RWPE1 (cell line): ENCODE data around the gene FAM174A.

ENCODE experiments used
- CTCF ChIA-PET: fragments of 350-600 bp; sonication (Branson Sonifier 250); formaldehyde crosslinking; extraction: SDS; loops from one replicate; lab custom pipeline; 2021; lab: Yijun Ruan, JAX
- POLR2A ChIA-PET: fragments of 400-600 bp; formaldehyde crosslinking; extraction: SDS; loops from one replicate; lab custom pipeline; 2020; ENCODE audit warnings: antibody characterized with exemption; ENCODE audit not compliant: low non-redundant PET; lab: Yijun Ruan, JAX
- DNase-seq: peaks from one replicate; pipeline ENCODE4 v3.0.0; 2012; ENCODE audit warnings: low spot score
- H3K27ac ChIP-seq: fragments of 450-650 bp; 2 replicates; pipeline ENCODE4 v1.5.1; 2017
- CTCF ChIP-seq: fragments of 450-650 bp; conservative IDR thresholded peaks from 2 replicates; pipeline ENCODE4 v1.5.1; 2017; ENCODE audit warnings: low read depth, mild to moderate bottlenecking

Gene FAM174A

GRCh38 chr5:100562821-100563220, 27.6 kb downstream of the FAM174A start:
- no peak for TF ChIP-seq CTCF
- no peak for DNase-seq
- POLR2A ChIA-PET: no interaction called here
- H3K27ac ChIP-seq: no peak overlapping the region
- CTCF ChIA-PET: no interaction called here

GRCh38 chr5:100566382-100567141, 31.4 kb downstream of the FAM174A start:
- POLR2A ChIA-PET: no interaction called here

GRCh38 chr5:100574716-100575115, 39.5 kb downstream of the FAM174A start:
- ChIA-PET POLR2A (no interaction called here), CTCF (no interaction called here)
- no peak overlapping the region for H3K27ac ChIP-seq
- DNase-seq: no peak
- TF ChIP-seq CTCF: no peak

More at GRCh38 chr5:100566382-100567141, 31.4 kb downstream of the FAM174A start:
- H3K27ac ChIP-seq: no peak overlapping the region
- TF ChIP-seq CTCF: no peak
- CTCF ChIA-PET: interaction anchor here (0.6 kb wide), 1 partner anchor 1462 kb away, joined by 7 read pairs; no protein-coding TSS in a partner anchor
- DNase-seq: no peak

- no peak for DNase-seq
- ChIA-PET POLR2A (no interaction called here), CTCF (interaction anchor here (0.6 kb wide), 1 partner anchor 1471 kb away, joined by 6 read pairs; no protein-coding TSS in a partner anchor)
- H3K27ac ChIP-seq: no peak overlapping the region
- TF ChIP-seq CTCF: no peak
Measured at GRCh38 chr5:100575815-100576214, 40.6 kb downstream of the FAM174A start.

GRCh38 chr5:100576217-100576751, 41.1 kb downstream of the FAM174A start:
- POLR2A ChIA-PET: no interaction called here
- H3K27ac ChIP-seq: no peak overlapping the region
- CTCF ChIA-PET: no interaction called here
- no peak for TF ChIP-seq CTCF
- DNase-seq: no peak

GRCh38 chr5:100577506-100577905, 42.3 kb downstream of the FAM174A start:
- POLR2A ChIA-PET: no interaction called here

More at GRCh38 chr5:100577506-100577905, 42.3 kb downstream of the FAM174A start:
- no peak overlapping the region for H3K27ac ChIP-seq
- DNase-seq: no peak
- CTCF ChIA-PET: no interaction called here
- no peak for TF ChIP-seq CTCF
